Calu3 (cell line): ENCODE results near the gene ASB7. TPM values are rescaled to one million over a fixed set of nuclear protein-coding genes. Genes with fewer than 3 reads are reported as not detected.

ENCODE experiments used
- BruUV-seq: library from RNA; stranded (reverse); fragments of 400-500 nt; replicated peaks from 2 replicates; lab custom pipeline; 2021; lab: Mats Ljungman, UMichigan
- CTCF ChIA-PET: fragments of 300-600 bp; sonication (Branson Sonifier 250); formaldehyde crosslinking; loops from one replicate; lab custom pipeline; 2022; ENCODE audit warnings: antibody characterized with exemption; lab: Charles Lee
- DNase-seq: peaks from one replicate; pipeline ENCODE4 v3.0.0; 2022
- H3K27ac Mint-ChIP-seq: one replicate; pipeline ENCODE4 v1.8.0; 2022; ENCODE audit warnings: mixed read lengths; ENCODE audit not compliant: unreplicated experiment
- H3K27me3 Mint-ChIP-seq: one replicate; pipeline ENCODE4 v1.8.0; 2022; ENCODE audit warnings: mixed read lengths; ENCODE audit not compliant: unreplicated experiment
- H3K36me3 Mint-ChIP-seq: one replicate; pipeline ENCODE4 v1.8.0; 2022; ENCODE audit warnings: mild to moderate bottlenecking, moderate library complexity, mixed read lengths; ENCODE audit not compliant: insufficient read depth, unreplicated experiment
- H3K4me1 Mint-ChIP-seq: one replicate; pipeline ENCODE4 v1.8.0; 2022; ENCODE audit warnings: mild to moderate bottlenecking, low read depth, mixed read lengths; ENCODE audit not compliant: unreplicated experiment
- H3K4me3 Mint-ChIP-seq: one replicate; pipeline ENCODE4 v1.8.0; 2022; ENCODE audit warnings: mild to moderate bottlenecking, low read depth, moderate library complexity, mixed read lengths; ENCODE audit not compliant: unreplicated experiment
- H3K9me3 Mint-ChIP-seq: one replicate; pipeline ENCODE4 v1.8.0; 2022; ENCODE audit warnings: low read depth, mixed read lengths; ENCODE audit not compliant: unreplicated experiment
- CTCF ChIP-seq: fragments of 200-600 bp; IDR thresholded peaks from one replicate; pipeline ENCODE4 v1.8.0; 2022; ENCODE audit warnings: antibody characterized with exemption; ENCODE audit not compliant: unreplicated experiment
- intact Hi-C: fragments of 100-400 bp; cut with micrococcal nuclease; formaldehyde crosslinking; loops from one replicate; pipeline ENCODE4 v1.10.0; 2022; ENCODE audit not compliant: unreplicated experiment
- total RNA-seq: library from RNA; stranded (reverse); gene quantifications from 2 replicates; pipeline ENCODE4 v1.2.3, GENCODE V29; 2022

Gene ASB7
- total RNA-seq, 1 experiment from 2014 or later = 19.4 TPM

- DNase-seq = no peak
- Mint-ChIP-seq H3K4me3 (no peak overlapping the region), H3K9me3 (no peaks in the 10 kb centered on the region), H3K27ac (no peak overlapping the region), H3K27me3 (no peaks in the 10 kb centered on the region), H3K4me1 (peaks cover 23% of the 10 kb centered on the region), H3K36me3 (no peaks in the 10 kb centered on the region)
- TF ChIP-seq CTCF = no peak
- BruUV-seq = no TSS peak
- intact Hi-C loops = no loop called here
- CTCF ChIA-PET = no interaction called here
These were observed 61.5 kb downstream of the ASB7 start for GRCh38 chr15:100663915-100664281.

- no peaks in the 10 kb centered on the region for H3K27me3 Mint-ChIP-seq
- H3K27ac Mint-ChIP-seq = no peak overlapping the region
- peaks cover 23% of the 10 kb centered on the region for H3K4me1 Mint-ChIP-seq
- no peaks in the 10 kb centered on the region for H3K36me3 Mint-ChIP-seq
- no peak for DNase-seq
- no TSS peak for BruUV-seq
- CTCF ChIA-PET = no interaction called here
- TF ChIP-seq CTCF = no peak
- H3K9me3 Mint-ChIP-seq = no peaks in the 10 kb centered on the region
- intact Hi-C loops = no loop called here
- H3K4me3 Mint-ChIP-seq = no peak overlapping the region
These were observed 63.2 kb downstream of the ASB7 start for GRCh38 chr15:100665570-100665969.

GRCh38 chr15:100667405-100668347, 65.3 kb downstream of the ASB7 start:
- Mint-ChIP-seq H3K36me3 (peaks cover under 1% of the 10 kb centered on the region), H3K9me3 (no peaks in the 10 kb centered on the region), H3K27ac (no peak overlapping the region), H3K4me3 (no peak overlapping the region), H3K4me1 (peaks cover 41% of the 10 kb centered on the region), H3K27me3 (no peaks in the 10 kb centered on the region)
- no TSS peak for BruUV-seq
- no peak for TF ChIP-seq CTCF
- no peak for DNase-seq
- intact Hi-C loops = no loop called here
- CTCF ChIA-PET = no interaction called here

GRCh38 chr15:100668348-100668745, 66.0 kb downstream of the ASB7 start:
- no peak for DNase-seq
- CTCF ChIA-PET = no interaction called here
- TF ChIP-seq CTCF = no peak
- intact Hi-C loops = no loop called here
- Mint-ChIP-seq H3K27ac (no peak overlapping the region), H3K27me3 (no peaks in the 10 kb centered on the region), H3K4me3 (no peak overlapping the region), H3K4me1 (peaks cover 41% of the 10 kb centered on the region), H3K36me3 (peaks cover 4% of the 10 kb centered on the region), H3K9me3 (no peaks in the 10 kb centered on the region)
- no TSS peak for BruUV-seq
